Hepatocyte (in vitro differentiated cells): ENCODE results near the gene SLC15A4. TPM values are rescaled to one million over a fixed set of nuclear protein-coding genes. Genes with fewer than 3 reads are reported as not detected.
A peak's percentile ranks its signal among the peaks of the same experiment; 100 is the strongest.

Experiments used
- DNase-seq: peaks from one replicate; pipeline ENCODE4 v3.0.0-alpha.2; 2016; ENCODE audit warnings: low spot score
- H2AFZ ChIP-seq: fragments of 200-600 bp; sonication (generic); 2 replicates; pipeline ENCODE4 v1.6.0; 2016; ENCODE audit warnings: antibody characterized with exemption, mild to moderate bottlenecking
- H3K27ac ChIP-seq: fragments of 200-600 bp; sonication (generic); 2 replicates; pipeline ENCODE4 v1.5.1; 2016; ENCODE audit warnings: mild to moderate bottlenecking
- H3K27me3 ChIP-seq: fragments of 200-600 bp; sonication (generic); 2 replicates; pipeline ENCODE4 v1.6.1; 2016
- H3K36me3 ChIP-seq: fragments of 200-600 bp; sonication (generic); replicated peaks from 2 replicates; pipeline ENCODE4 v1.5.1; 2016; ENCODE audit warnings: low read depth; ENCODE audit not compliant: insufficient read depth
- H3K4me1 ChIP-seq: fragments of 200-600 bp; sonication (generic); 2 replicates; pipeline ENCODE4 v1.5.1; 2016; ENCODE audit warnings: mild to moderate bottlenecking, moderate library complexity; ENCODE audit not compliant: insufficient read depth
- H3K4me2 ChIP-seq: fragments of 200-600 bp; sonication (generic); 2 replicates; pipeline ENCODE4 v1.6.0; 2016
- H3K4me3 ChIP-seq: fragments of 200-600 bp; sonication (generic); 2 replicates; pipeline ENCODE4 v1.5.1; 2016; ENCODE audit warnings: mild to moderate bottlenecking
- H3K79me2 ChIP-seq: fragments of 200-600 bp; sonication (generic); 2 replicates; pipeline ENCODE4 v1.6.0; 2017; ENCODE audit warnings: mild to moderate bottlenecking
- H3K9me2 ChIP-seq: fragments of 200-600 bp; sonication (generic); replicated peaks from 2 replicates; pipeline ENCODE4 v1.6.0; 2017; ENCODE audit warnings: mild to moderate bottlenecking; ENCODE audit not compliant: insufficient read depth
- H3K9me3 ChIP-seq: fragments of 200-600 bp; sonication (generic); 2 replicates; pipeline ENCODE4 v1.5.1; 2016; ENCODE audit warnings: low read depth, mild to moderate bottlenecking
- H4K20me1 ChIP-seq: fragments of 200-600 bp; sonication (generic); 2 replicates; pipeline ENCODE4 v1.6.0; 2016; ENCODE audit warnings: mild to moderate bottlenecking; ENCODE audit not compliant: insufficient read depth, poor library complexity, severe bottlenecking
- EZH2 ChIP-seq: fragments of 200-600 bp; sonication (generic); IDR thresholded peaks from 2 replicates; pipeline ENCODE4 v1.6.1; 2016; ENCODE audit warnings: antibody characterized with exemption, mild to moderate bottlenecking, borderline replicate concordance
- EZH2phosphoT487 ChIP-seq: fragments of 200-600 bp; sonication (generic); IDR thresholded peaks from one replicate; pipeline ENCODE4 v1.6.1; 2018; ENCODE audit warnings: antibody characterized with exemption, mild to moderate bottlenecking, low read depth, moderate library complexity; ENCODE audit not compliant: unreplicated experiment, severe bottlenecking
- WGBS: methylation state at CpG from one replicate; pipeline ENCODE4 v1.1.6; 2016; ENCODE audit warnings: low lambda C conversion rate; ENCODE audit errors: missing lambda C conversion rate; 5-methylcytosine and 5-hydroxymethylcytosine counted together
- polyA plus RNA-seq: library from polyadenylated mRNA; unstranded; fragments of >200 nt; fragmentation: Nextera tagmentation; extraction: Ambion mirVana; gene quantifications from 2 replicates; pipeline ENCODE4 v1.2.1, GENCODE V29; 2016
- total RNA-seq: library from RNA; depleted of rRNA; stranded (reverse); fragments of >200 nt; gene quantifications from 2 replicates; pipeline ENCODE4 v1.2.3, GENCODE V29; 2014
- TF ChIP-seq, protein P1 (sequence below): fragments of 200-600 bp; sonication (generic); IDR thresholded peaks from 2 replicates; pipeline ENCODE4 v1.5.1; 2016; ENCODE audit warnings: antibody characterized with exemption, mild to moderate bottlenecking; ENCODE audit not compliant: poor library complexity

SLC15A4 gene
- total and polyA plus RNA-seq, 2 experiments from 2014 or later = 33.6 to 48.5 TPM

GRCh38 chr12:128825835-128826234 is 2.1 kb upstream of the SLC15A4 start:
- H3K4me1 ChIP-seq = peaks cover 16% of the 10 kb centered on the region
- no peaks in the 10 kb centered on the region for H3K27me3 ChIP-seq
- H3K4me2 ChIP-seq = no peak overlapping the region
- H3K27ac ChIP-seq = no peak overlapping the region
- no peaks in the 10 kb centered on the region for H3K36me3 ChIP-seq
- H4K20me1 ChIP-seq = peaks cover 20% of the 10 kb centered on the region
- DNase-seq = no peak
- WGBS = 91% methylated on average over 4 of the region's 4 CpGs
- H3K79me2 ChIP-seq = peaks cover 25% of the 10 kb centered on the region
- TF ChIP-seq EZH2phosphoT487 = no peak
- TF ChIP-seq, protein P1, sequence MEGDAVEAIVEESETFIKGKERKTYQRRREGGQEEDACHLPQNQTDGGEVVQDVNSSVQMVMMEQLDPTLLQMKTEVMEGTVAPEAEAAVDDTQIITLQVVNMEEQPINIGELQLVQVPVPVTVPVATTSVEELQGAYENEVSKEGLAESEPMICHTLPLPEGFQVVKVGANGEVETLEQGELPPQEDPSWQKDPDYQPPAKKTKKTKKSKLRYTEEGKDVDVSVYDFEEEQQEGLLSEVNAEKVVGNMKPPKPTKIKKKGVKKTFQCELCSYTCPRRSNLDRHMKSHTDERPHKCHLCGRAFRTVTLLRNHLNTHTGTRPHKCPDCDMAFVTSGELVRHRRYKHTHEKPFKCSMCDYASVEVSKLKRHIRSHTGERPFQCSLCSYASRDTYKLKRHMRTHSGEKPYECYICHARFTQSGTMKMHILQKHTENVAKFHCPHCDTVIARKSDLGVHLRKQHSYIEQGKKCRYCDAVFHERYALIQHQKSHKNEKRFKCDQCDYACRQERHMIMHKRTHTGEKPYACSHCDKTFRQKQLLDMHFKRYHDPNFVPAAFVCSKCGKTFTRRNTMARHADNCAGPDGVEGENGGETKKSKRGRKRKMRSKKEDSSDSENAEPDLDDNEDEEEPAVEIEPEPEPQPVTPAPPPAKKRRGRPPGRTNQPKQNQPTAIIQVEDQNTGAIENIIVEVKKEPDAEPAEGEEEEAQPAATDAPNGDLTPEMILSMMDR = no peak
- H3K4me3 ChIP-seq = no peak overlapping the region
- H3K9me3 ChIP-seq = no peaks in the 10 kb centered on the region
- H2AFZ ChIP-seq = no peak overlapping the region
- no peaks in the 10 kb centered on the region for H3K9me2 ChIP-seq

GRCh38 chr12:128823216-128823915 is 392 bp downstream of the SLC15A4 start:
- no peaks in the 10 kb centered on the region for H3K9me3 ChIP-seq
- H3K79me2 ChIP-seq = peaks cover 50% of the 10 kb centered on the region
- peak overlapping the region; percentile 82 for H2AFZ ChIP-seq
- no peaks in the 10 kb centered on the region for H3K27me3 ChIP-seq
- peak overlapping the region; percentile 92 for H3K4me2 ChIP-seq
- 2% methylated on average over 65 of the region's 88 CpGs for WGBS
- H4K20me1 ChIP-seq = peaks cover 40% of the 10 kb centered on the region
- H3K4me1 ChIP-seq = peaks cover 22% of the 10 kb centered on the region
- TF ChIP-seq EZH2 (no peak), EZH2phosphoT487 (no peak)
- TF ChIP-seq, protein P1 = no peak
- peak; percentile 78 for DNase-seq
- H3K36me3 ChIP-seq = no peaks in the 10 kb centered on the region
- peak overlapping the region; percentile 91 for H3K4me3 ChIP-seq
- peak overlapping the region; percentile 95 for H3K27ac ChIP-seq
- no peaks in the 10 kb centered on the region for H3K9me2 ChIP-seq

DNA sequence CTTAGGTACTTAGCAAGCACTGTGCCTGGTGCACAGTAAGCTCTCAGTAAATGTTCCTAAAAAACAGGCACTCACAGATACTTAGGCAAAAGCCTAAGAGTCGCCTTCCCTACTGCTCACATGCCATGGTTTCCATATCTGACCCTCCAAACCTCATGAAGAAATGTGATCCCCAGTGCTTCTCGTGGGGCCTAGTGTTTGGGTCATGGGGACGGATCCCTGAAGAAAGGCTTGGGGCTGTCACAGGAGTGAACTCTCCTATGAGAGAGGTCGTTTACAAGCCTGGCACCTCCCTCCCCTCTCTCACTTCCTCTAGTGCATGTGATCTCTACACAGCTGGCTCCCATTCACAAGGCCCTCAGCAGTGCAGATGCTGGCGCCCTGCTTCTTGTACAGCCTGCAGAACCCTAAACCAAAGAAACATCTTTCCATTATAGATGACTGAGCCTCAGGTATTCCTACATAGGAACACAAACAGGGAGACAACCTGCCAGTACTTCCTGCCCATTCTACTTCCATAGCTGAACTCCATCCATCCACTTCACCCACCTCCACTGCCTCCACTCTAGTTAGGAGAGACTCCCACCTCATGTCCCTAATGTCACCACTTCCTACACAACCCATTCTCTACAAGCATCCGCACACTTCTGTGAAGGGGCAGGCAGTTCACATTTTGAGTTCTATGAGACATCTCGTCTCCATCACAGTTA is 2.9 kb downstream of the SLC15A4 start:
- WGBS = 81% methylated on average over 7 of the region's 7 CpGs
- no peak overlapping the region for H2AFZ ChIP-seq
- DNase-seq = no peak
- H4K20me1 ChIP-seq = peaks cover 63% of the 10 kb centered on the region
- H3K27ac ChIP-seq = no peak overlapping the region
- H3K79me2 ChIP-seq = peaks cover 75% of the 10 kb centered on the region
- no peaks in the 10 kb centered on the region for H3K27me3 ChIP-seq
- H3K4me2 ChIP-seq = no peak overlapping the region
- H3K9me3 ChIP-seq = no peaks in the 10 kb centered on the region
- H3K4me1 ChIP-seq = peaks cover 33% of the 10 kb centered on the region
- H3K9me2 ChIP-seq = no peaks in the 10 kb centered on the region
- no peak overlapping the region for H3K4me3 ChIP-seq
- H3K36me3 ChIP-seq = no peaks in the 10 kb centered on the region
- TF ChIP-seq EZH2phosphoT487 (no peak), EZH2 (no peak)
- TF ChIP-seq, protein P1 = no peak
